SHP77 treated with DMSO at 0.1 percent for 48 hours (cell line): ENCODE data around the gene CHST12.
"Not testable (repeated sequence)": the region's sequence is repeated elsewhere in the genome, so short reads cannot be mapped to it uniquely, and the experiment has no call there.

Experiments
- DNase-seq: peaks from one replicate; lab custom pipeline; 2025; lab: John Stamatoyannopoulos, UW

Gene CHST12

GRCh38 chr7:2435146-2435545 is 31.7 kb downstream of the CHST12 start:
- no peak for DNase-seq

DNA sequence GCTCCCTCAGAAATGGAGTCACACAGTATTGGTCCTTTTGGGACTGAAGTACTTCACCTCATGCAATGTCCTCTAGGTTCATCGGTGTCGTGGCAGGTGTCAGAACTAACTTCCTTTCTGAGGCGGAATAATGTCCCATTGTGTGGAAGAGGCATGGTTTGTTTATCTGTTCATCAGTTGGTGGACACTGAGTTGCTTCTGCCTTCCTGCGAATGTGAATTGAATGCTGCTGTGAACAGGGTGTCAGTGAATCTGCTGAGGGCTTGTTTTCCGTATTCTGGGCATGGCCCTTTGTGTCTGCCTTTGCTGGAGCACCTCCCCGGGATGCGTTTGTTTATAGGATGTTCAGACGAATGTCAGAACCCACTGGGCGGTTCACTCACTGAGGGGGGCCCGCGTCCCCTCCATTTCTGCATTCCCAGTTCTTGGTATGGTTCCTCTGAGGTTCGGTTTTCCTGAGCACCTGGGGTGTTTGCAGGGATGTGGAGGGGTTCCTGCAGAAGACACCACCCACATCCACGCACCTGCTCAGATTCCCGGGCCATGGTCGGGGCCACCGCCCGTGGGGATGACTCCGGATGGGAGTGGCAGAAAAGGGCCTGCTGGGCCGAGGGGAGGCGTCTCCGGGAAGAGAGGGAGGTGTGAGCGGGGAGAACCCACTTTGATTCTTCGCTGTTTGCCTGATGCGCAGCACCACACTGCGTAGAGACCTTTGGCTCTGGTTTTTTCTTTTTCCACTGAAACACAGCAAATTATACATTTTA is 33.1 kb downstream of the CHST12 start:
- DNase-seq, result no peak

GRCh38 chr7:2437136-2437535 is 33.7 kb downstream of the CHST12 start:
- no peak for DNase-seq

DNA sequence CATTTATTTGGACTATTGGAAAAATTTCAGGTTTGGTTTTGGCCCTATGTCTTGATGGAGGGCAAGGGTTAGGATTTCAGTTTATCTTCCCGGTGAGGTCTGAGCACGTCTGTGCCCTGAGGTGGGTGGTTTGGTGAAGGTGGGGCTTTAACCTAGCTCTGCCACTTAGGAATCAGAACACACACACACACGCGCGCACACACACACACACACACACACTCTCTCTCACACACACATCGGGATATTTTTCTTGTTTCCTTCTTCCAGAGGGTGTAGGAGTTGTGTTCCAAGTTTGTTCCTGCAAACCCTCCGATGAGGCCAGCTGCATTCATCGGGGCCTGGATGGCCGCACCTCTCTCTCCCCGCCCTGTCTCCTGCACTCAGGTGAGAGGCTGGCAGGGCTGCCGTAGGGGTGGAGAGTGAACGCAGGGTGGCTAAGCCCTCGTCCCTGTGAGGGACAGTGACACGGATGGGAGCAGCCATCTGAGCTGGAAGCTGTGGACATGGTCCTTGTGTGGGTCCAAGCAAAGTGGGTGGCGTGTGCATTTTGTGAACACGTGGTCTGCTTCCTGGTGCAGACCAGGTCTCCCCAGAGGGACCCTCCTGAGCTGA is 34.2 kb downstream of the CHST12 start:
- DNase-seq, result no peak

GRCh38 chr7:2438186-2438585 is 34.8 kb downstream of the CHST12 start:
- no peak for DNase-seq

GRCh38 chr7:2438775-2439174 is 35.4 kb downstream of the CHST12 start:
- no peak for DNase-seq

GRCh38 chr7:2440608-2441245 is 37.3 kb downstream of the CHST12 start:
- DNase-seq, result no peak

- no peak for DNase-seq
These were observed 38.1 kb downstream of the CHST12 start for GRCh38 chr7:2441430-2442058.

DNA sequence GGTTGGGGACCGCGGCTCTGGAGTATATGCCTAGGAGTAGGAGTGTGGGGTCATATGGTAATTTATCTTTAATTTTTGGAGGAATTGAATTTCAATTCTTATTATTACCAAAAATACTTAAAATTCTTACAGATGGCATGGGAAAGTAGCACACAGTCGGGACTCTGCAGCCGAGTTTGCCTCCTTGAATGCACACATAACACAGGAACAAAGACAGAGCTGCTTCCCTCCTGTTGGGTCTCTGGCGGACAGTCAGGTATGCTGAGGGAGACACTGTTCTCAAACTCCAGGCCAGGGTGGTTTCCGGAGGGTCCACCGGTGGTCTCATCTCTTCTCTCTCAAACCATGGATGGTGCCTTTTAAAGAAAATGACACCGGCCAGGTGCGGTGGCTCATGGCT is 40.1 kb downstream of the CHST12 start:
- DNase-seq, result no peak

DNA sequence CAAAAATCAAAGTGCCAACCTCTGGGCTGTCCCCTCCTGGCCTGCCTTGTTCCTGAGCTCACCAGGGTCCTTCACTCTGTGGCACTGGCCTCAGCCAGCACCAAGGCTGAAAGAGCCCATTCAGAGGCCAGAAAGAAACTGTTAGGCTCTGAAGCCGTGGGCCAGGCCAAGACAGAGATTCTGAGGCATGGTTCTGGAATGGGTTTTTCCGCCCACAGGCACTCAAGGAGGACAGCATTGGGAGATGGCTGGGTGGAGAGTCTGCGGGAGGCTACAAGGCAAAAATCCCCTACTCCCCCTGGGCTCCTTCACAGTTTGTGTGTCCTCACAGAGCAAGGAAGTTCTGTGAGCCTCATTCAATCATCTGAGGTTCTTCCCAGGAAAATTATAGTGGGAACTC is 41.1 kb downstream of the CHST12 start:
- no peak for DNase-seq

DNA sequence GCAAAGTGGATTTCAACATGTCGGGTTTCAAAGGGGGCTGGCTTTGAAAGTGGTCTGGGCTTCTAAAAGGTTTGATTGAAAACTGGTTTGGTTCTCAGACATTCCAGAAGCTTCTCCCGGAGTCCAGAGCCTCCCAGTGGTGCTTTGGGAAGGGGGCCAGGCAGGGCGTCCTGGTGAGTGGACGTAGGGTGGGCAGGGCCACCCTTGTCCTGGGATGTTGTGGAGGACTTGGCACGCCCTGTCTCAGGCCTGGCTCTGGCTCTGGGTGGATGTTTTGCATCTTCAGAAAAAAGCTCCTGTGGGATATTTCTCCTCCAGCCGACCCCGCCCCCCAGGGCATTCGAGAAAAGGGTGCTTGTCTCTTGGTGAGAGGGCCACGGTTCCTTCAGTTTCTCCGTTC is 41.6 kb downstream of the CHST12 start:
- DNase-seq, result no peak

DNA sequence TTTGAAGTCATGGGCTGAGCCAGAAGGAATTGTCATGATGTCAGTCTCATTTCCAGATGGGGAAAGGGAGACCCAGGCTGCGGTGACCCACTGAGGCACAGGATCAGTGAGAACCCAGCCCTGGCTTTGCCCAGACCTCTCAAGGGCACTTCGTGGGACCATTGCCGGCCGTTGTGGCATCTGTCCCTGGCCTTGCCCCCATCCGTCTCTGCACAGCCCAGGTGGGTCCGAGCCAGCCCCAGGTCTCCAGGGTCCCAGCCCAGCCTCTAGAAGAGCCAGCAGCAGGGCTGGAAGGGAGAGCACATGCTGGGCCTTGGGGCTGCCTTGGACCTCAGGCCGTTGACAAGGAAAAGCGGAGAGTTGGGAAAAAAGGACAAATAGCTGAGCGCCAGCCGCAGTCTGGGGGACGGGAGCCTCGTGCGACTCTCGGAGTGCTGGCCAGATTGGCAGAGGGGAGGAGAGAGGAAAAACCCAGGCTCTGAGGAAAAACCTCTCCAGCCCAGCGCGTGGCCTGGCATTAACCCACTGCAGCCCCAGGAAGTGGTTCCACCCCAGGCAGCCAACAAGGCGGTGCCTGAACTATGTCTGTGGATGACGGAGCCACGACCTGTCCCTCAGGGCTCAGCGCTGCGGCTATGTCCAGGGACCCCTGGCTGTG is 42.6 kb downstream of the CHST12 start:
- no peak for DNase-seq

GRCh38 chr7:2446676-2447075 is 43.3 kb downstream of the CHST12 start:
- DNase-seq, result no peak

DNA sequence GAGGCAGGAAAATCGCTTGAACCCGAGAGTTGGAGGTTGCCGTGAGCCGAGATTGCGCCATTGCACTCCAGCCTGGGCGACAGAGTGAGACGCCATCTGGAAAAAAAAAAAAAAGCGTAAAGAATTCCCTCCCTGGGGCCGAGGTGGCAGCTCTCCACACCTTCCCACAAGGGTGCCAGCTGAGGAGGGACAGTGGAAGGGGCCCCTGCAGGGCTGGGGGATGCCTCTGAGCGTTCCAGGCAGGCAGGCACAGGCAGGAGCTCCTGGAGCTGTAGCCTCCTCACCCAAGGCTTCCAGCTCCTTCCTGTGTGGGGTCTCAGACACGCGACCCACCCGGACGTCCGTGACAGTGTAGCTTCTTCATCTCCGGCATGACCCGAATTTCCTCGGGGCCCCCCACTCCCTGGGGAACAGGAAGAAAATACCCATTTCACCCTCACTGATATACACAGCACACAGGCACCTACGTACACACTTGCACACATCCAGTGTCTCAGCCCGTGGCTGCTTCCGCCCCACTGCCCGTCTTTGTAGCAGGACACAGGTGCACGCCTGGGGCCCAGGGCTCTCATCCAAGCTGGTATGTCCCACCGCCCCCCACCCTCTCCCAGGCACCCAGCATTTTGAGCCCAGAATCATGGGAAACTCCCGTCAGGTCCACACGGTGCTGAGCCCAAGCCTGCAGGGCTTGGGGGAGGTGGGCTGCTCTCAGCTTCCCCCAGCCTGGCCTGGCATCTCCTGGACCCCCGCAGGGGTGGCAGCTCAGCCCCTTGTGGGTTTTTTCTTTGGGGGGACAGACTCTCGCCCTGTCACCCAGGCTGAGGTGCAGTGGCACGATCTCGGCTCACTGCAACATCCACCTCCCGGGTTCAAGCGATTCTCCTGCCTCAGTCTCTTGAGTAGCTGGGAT is 47.0 kb downstream of the CHST12 start:
- DNase-seq, result no peak

DNA sequence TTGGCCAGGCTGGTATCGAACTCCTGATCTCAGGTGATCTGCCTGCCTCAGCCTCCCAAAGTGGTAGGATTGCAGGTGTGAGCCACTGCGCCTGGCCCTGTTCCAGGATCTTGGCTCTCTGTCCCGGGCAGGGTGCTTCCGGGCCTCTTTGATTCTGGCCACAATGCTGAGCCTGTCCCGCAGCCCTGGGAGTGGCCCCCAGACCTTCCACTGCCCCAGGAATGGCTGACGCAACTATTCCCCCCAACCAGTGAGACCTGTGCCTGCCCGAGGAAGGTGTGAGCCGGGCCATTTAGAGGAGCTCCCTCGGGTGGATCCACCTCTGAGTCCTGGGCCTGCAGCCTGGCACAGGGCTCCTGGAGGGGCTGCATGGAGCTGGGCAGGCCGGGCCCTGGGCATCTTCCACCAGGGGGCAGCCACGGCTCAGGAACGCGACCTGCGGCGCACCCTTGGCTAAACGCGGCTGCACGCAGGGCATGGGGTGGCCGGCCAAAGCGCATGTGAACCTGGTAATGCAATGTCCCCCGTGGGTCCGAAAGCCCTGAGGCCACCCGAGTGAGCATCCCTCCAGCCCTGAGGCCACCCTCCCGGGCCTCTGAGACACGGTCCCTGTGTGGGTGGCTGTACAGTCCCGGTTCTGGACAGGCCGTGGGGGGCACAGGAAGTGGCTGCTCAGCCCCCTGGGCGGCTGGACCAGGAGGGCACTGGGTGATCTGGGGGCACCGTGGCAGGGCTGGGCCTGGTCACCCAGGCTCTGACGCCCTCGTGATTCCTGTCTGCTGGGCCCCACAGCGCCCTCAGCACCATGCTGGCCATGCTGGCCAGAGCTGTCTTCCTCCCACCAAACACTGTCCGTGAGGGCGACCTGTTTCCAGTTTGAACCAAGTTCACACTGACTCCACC is 48.0 kb downstream of the CHST12 start:
- peak; percentile 62 for DNase-seq

DNA sequence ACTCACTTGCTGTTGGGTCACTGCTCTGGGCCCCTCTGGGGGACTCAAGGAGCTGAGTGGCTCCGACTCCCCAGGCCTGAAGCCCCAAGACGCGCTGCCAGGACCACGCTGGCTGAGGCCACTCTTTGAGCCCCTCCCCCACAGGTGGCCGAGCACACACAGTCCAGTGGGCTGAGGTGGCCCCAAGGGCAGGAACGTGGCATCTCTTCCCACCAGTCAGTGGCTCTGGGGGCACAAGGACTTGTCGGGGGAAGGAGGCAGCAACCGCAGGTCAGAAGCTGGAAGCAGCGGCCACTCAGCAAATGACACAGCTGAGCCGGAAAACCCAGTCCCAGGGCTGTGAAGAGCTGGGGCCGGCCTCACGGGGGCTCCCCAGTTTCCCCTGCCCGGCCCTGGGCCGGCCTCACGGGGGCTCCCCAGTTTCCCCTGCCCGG is 48.7 kb downstream of the CHST12 start:
- DNase-seq, result no peak

GRCh38 chr7:2452643-2453270 is 49.3 kb downstream of the CHST12 start:
- DNase-seq, result no peak

- DNase-seq, result not testable (repeated sequence)
These were observed 50.4 kb downstream of the CHST12 start for GRCh38 chr7:2453849-2454248.

- DNase-seq, result no peak
These were observed 56.3 kb downstream of the CHST12 start for GRCh38 chr7:2459674-2460073.

DNA sequence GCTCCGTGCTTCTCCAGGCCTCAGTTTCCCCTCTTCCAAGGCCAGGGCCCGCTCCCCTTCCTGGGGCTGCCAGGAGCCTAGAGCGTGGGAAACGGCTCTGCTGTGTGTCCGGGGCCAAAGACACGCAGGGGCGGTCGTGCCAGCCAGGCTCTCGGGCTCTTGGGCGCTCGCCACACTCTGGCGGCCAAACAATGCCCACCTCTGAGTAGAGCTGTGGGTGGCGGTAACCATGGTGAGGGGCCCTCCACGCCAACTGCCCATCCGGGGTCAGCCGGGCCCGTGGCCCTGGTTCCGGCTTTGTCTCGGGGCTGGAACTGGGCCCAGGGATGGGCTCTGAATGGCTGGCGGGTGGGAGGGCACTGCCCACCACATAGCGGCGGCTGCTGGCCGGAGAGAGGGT is 56.8 kb downstream of the CHST12 start:
- no peak for DNase-seq
